Measurements from ENCODE around the gene KCNMB3.

DNA sequence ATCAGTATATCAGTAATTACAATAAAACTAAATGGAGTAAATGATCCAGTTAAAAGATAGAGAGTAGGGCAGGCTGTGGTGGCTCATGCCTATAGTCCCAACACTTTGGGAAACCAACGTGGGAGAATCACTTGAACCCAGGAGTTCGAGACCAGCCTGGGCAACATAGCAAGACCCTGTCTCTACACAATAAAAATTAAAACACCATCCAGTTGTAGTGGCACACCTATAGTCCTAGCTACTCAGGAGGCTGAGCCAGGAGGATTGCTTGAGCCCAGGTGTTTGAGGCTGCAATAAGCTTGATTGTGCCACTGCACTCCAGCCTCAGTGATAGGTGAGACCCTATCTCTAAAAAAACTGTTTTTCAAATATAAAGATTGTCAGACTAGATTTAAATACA lies 5.9 kb upstream of the KCNMB3 start:
- TF ChIP-seq EZH2 (IDR thresholded peaks at IDR 0.05; ENCODE audit: low read length, unreplicated experiment) (no peak), EZH2phosphoT487 (IDR thresholded peaks at IDR 0.05; ENCODE audit: borderline replicate concordance, low read length) (no peak)
- TF ChIP-seq, protein P1, sequence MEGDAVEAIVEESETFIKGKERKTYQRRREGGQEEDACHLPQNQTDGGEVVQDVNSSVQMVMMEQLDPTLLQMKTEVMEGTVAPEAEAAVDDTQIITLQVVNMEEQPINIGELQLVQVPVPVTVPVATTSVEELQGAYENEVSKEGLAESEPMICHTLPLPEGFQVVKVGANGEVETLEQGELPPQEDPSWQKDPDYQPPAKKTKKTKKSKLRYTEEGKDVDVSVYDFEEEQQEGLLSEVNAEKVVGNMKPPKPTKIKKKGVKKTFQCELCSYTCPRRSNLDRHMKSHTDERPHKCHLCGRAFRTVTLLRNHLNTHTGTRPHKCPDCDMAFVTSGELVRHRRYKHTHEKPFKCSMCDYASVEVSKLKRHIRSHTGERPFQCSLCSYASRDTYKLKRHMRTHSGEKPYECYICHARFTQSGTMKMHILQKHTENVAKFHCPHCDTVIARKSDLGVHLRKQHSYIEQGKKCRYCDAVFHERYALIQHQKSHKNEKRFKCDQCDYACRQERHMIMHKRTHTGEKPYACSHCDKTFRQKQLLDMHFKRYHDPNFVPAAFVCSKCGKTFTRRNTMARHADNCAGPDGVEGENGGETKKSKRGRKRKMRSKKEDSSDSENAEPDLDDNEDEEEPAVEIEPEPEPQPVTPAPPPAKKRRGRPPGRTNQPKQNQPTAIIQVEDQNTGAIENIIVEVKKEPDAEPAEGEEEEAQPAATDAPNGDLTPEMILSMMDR (conservative IDR thresholded peaks at IDR 0.05; ENCODE audit: low read depth, low read length): no peak
